GM13976 (cell line): ENCODE data around the gene CORO6.
A peak's percentile ranks its signal among the peaks of the same experiment; 100 is the strongest.

ENCODE experiments used
- DNase-seq: peaks from one replicate; pipeline ENCODE4 v3.0.0; 2012; ENCODE audit warnings: low spot score
- CTCF ChIP-seq: IDR thresholded peaks from 2 replicates; pipeline ENCODE4 v1.5.1; 2012; ENCODE audit warnings: borderline replicate concordance, mild to moderate bottlenecking; ENCODE audit not compliant: insufficient read depth; ENCODE audit errors: extremely low read depth, missing control alignments, control extremely low read depth
- in situ Hi-C: fragments of 300-500 bp; cut with MboI; formaldehyde crosslinking; loops from one replicate; pipeline ENCODE4 v1.12.0; 2022; ENCODE audit warnings: low sequenced_read_pairs, mixed read lengths, inconsistent platforms; ENCODE audit not compliant: unreplicated experiment

Gene CORO6

GRCh38 chr17:29594519-29595090 lies 28.1 kb downstream of the CORO6 start:
- DNase-seq: no peak
- TF ChIP-seq CTCF: no peak
- in situ Hi-C loops: no loop called here

GRCh38 chr17:29593591-29594518 lies 28.9 kb downstream of the CORO6 start:
- in situ Hi-C loops: no loop called here
- no peak for DNase-seq
- TF ChIP-seq CTCF: peak; percentile 21

GRCh38 chr17:29592850-29593551 lies 29.7 kb downstream of the CORO6 start, which contains the start of gene ANKRD13B:
Gene ANKRD13B (plus strand): TSS chr17:29593132. CDS start chr17:29593622, 490 bp downstream.
- in situ Hi-C loops: no loop called here
- peak; percentile 12 for TF ChIP-seq CTCF
- peak; percentile 71 for DNase-seq

GRCh38 chr17:29591737-29592608 lies 30.7 kb downstream of the CORO6 start:
- peak; percentile 98 for TF ChIP-seq CTCF
- in situ Hi-C loops: no loop called here
- DNase-seq: peak; percentile 88

GRCh38 chr17:29591146-29591736 lies 31.5 kb downstream of the CORO6 start:
- DNase-seq: no peak
- no peak for TF ChIP-seq CTCF
- in situ Hi-C loops: no loop called here
